A549 (cell line): ENCODE data around the gene LMX1B. TPM values are rescaled to one million over a fixed set of nuclear protein-coding genes. Genes with fewer than 3 reads are reported as not detected.

ENCODE experiments used
- ATAC-seq, 2 experiments: fragments of 200-7000 bp in 1 of 2; fragments of >200 bp in 1 of 2; cut with Nextera tagmentation in 1 of 2; cut with Tn5 transposase in 1 of 2; 3 replicates each; pipeline versions ENCODE4 v1.8.0 to v1.9.1; 2018 to 2020; ENCODE audit warnings: mild to moderate bottlenecking in 1 of 2, moderate library complexity in 1 of 2
- CTCF ChIA-PET: fragments of 300-600 bp; sonication (Branson Sonifier 250); formaldehyde crosslinking; extraction: SDS; loops from one replicate; lab custom pipeline; 2021; ENCODE audit warnings: antibody characterized with exemption, inconsistent platforms; lab: Yijun Ruan, JAX
- POLR2A ChIA-PET: fragments of 350-600 bp; formaldehyde crosslinking; extraction: SDS; loops from one replicate; lab custom pipeline; 2021; ENCODE audit warnings: antibody characterized with exemption, inconsistent platforms; lab: Yijun Ruan, JAX
- DNase-seq, 2 experiments: peaks; one replicate each; pipeline versions ENCODE4 v3.0.0 to v3.0.0-alpha.2; 2011 to 2016; ENCODE audit warnings: low read depth in 1 of 2, low spot score in 1 of 2
- FAIRE-seq: peaks from 2 replicates; lab custom pipeline; 2011; peaks lifted over from hg19 to GRCh38; lab: Jason Lieb, UNC
- H3K27ac ChIP-seq, 2 experiments: fragments of >200 bp; sonication (Bioruptor Twin); formaldehyde crosslinking; 3 replicates each; pipeline ENCODE4 v1.5.1; 2016 to 2017
- H3K4me1 ChIP-seq: fragments of >200 bp; sonication (Bioruptor Twin); formaldehyde crosslinking; 3 replicates; pipeline ENCODE4 v1.6.1; 2016
- H3K4me2 ChIP-seq: fragments of >200 bp; sonication (Bioruptor Twin); formaldehyde crosslinking; 3 replicates; pipeline ENCODE4 v1.6.1; 2016
- H3K4me3 ChIP-seq: fragments of >200 bp; sonication (Bioruptor Twin); formaldehyde crosslinking; 3 replicates; pipeline ENCODE4 v1.5.1; 2016
- H3K9me3 ChIP-seq: fragments of >200 bp; sonication (Bioruptor Twin); formaldehyde crosslinking; 3 replicates; pipeline ENCODE4 v1.6.1; 2016
- CBX2 ChIP-seq: fragments of 200-600 bp; sonication (generic); IDR thresholded peaks from 2 replicates; pipeline ENCODE4 v1.6.1; 2016; ENCODE audit warnings: low read depth, mild to moderate bottlenecking, borderline replicate concordance
- CHD4 ChIP-seq: fragments of 200-600 bp; sonication (generic); IDR thresholded peaks from 2 replicates; pipeline ENCODE4 v1.6.1; 2016; ENCODE audit warnings: antibody characterized with exemption, mild to moderate bottlenecking, borderline replicate concordance
- HDAC2 ChIP-seq: fragments of 200-600 bp; sonication (generic); IDR thresholded peaks from 2 replicates; pipeline ENCODE4 v1.6.1; 2016
- HEYL ChIP-seq: fragments of 250-450 bp; sonication (Bioruptor Pico); IDR thresholded peaks from 2 replicates; pipeline ENCODE4 v1.8.0; 2021; ENCODE audit warnings: mild to moderate bottlenecking, moderate library complexity
- HOXB5 ChIP-seq: fragments of 250-450 bp; sonication (Bioruptor Pico); IDR thresholded peaks from 2 replicates; pipeline ENCODE4 v1.5.0; 2020; ENCODE audit warnings: mild to moderate bottlenecking, moderate library complexity
- JUNB ChIP-seq: fragments of >200 bp; sonication (Bioruptor Twin); formaldehyde crosslinking; IDR thresholded peaks from 2 replicates; pipeline ENCODE4 v1.6.1; 2016
- KDM5A ChIP-seq: fragments of 200-600 bp; sonication (generic); IDR thresholded peaks from 2 replicates; pipeline ENCODE4 v1.6.1; 2016; ENCODE audit warnings: antibody characterized with exemption, mild to moderate bottlenecking
- MAZ ChIP-seq: fragments of 150-350 bp; IDR thresholded peaks from 2 replicates; pipeline ENCODE4 v1.6.1; 2014; ENCODE audit warnings: antibody characterized with exemption, low read depth, low read length, borderline replicate concordance
- NPAS2 ChIP-seq: fragments of 250-450 bp; sonication (Bioruptor Pico); IDR thresholded peaks from 2 replicates; pipeline ENCODE4 v1.8.0; 2022; ENCODE audit warnings: mild to moderate bottlenecking, moderate library complexity, borderline replicate concordance
- RFX5 ChIP-seq: fragments of 450-650 bp; IDR thresholded peaks from 2 replicates; pipeline ENCODE4 v1.7.1; 2014; ENCODE audit warnings: antibody characterized with exemption, mild to moderate bottlenecking, moderate library complexity
- TP53 ChIP-seq: fragments of 250-450 bp; sonication (Bioruptor Pico); IDR thresholded peaks from 2 replicates; pipeline ENCODE4 v1.5.0; 2021; ENCODE audit warnings: mild to moderate bottlenecking, moderate library complexity
- ZFP36 ChIP-seq: fragments of 450-650 bp; IDR thresholded peaks from 2 replicates; pipeline ENCODE4 v1.6.1; 2014; ENCODE audit warnings: borderline replicate concordance; ENCODE audit not compliant: partially characterized antibody
- ZSCAN20 ChIP-seq: fragments of 250-450 bp; sonication (Bioruptor Pico); IDR thresholded peaks from 2 replicates; pipeline ENCODE4 v1.8.0; 2022; ENCODE audit warnings: mild to moderate bottlenecking, moderate library complexity
- WGBS: methylation state at CpG from one replicate; pipeline ENCODE4 v1.1.6; 2017; ENCODE audit errors: missing lambda C conversion rate; 5-methylcytosine and 5-hydroxymethylcytosine counted together
- polyA plus RNA-seq, 4 experiments: library from polyadenylated mRNA; depleted of rRNA in 3 of 4; stranded (reverse); fragments of >200 nt; fragmentation: RNase III in 1 of 4; extraction: RNeasy Plus Mini Kit Qiagen cat#74134 plus additional on column Dnase treatment in 1 of 4; gene quantifications; 2 replicates in 3 of 4; 3 replicates in 1 of 4; pipeline ENCODE4 v1.2.3, GENCODE V29; 2011 to 2017
- TF ChIP-seq, protein P1 (sequence below): IDR thresholded peaks from 2 replicates; pipeline ENCODE4 v1.6.1; 2012; ENCODE audit warnings: low read depth, borderline replicate concordance
- TF ChIP-seq, protein P2 (sequence below): IDR thresholded peaks from 2 replicates; pipeline ENCODE4 v1.6.1; 2012
- TF ChIP-seq, protein P3 (sequence below): fragments of >200 bp; sonication (Bioruptor Twin); formaldehyde crosslinking; IDR thresholded peaks from 2 replicates; pipeline ENCODE4 v1.6.1; 2016

The LMX1B gene
- polyA plus RNA-seq, 2 of the 4 experiments (the other 2 are of a cell fraction), result 0.41 to 0.56 TPM

DNA sequence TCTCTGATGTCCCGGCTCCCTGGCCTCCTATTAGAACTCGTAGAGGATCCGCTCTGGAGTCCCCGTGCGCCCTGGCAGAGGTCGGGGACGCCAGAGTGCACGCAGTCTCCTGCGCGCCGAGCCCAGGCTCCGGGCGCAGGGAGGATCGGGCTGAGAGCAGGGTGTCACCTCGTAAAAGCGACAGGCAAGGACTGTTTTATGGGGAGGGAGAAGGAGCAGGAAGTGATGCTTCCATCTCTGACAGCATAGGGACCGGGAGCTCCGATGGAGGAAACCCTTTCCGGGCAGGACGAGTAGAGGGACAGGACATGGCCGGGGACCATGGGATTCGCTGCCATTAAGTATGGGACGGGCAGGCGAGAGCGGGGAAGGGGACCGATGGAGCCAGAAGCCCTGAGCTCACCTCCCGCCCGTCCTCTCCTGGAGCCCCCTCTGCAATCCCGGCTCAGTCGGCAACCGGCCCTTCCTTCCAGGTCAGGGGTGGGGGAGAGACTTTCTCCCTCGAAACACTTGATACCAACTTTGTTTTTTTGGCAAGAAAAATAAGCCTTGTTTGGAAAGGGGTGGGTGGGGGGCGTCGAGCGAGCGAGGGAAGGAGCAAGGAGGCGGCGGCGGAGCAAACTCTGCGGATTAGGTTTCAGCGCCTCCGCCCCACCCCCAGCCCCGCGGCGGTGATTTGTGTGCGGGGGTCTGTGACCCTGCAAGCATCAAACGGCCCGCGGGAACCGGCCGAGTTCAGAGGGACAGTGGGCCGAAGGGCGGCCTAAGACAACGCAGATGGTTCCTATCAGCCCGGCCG, 12.6 kb downstream of the LMX1B start:
- ATAC-seq (peak in 1 of 2 experiments; percentile 45; a peak in 3 of 6 replicates), FAIRE-seq (no peak)

DNA sequence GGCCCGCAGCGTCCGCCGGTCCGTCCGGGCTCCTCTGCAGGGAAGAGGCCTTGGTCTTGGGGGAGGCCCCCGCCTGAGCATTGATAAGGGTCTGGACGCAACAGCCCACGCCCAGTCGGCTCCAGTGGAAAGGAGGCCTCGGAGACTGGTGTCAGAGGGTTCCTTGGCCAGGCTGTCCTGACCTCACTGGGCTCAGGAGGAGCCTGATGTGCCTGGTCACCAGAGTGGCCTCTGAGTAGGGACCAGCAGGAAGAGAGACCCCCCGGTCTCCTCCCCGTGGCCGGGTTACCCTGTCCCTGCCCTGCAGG, 13.2 kb downstream of the LMX1B start:
- H3K4me2 ChIP-seq, result no peak overlapping the region
- no peak for FAIRE-seq
- TF ChIP-seq TP53 (CRISPR knock-in tag) (no peak), KDM5A (no peak), HOXB5 (CRISPR knock-in tag) (no peak), CHD4 (no peak), MAZ (no peak), JUNB (no peak), CBX2 (no peak)
- TF ChIP-seq, protein P1, sequence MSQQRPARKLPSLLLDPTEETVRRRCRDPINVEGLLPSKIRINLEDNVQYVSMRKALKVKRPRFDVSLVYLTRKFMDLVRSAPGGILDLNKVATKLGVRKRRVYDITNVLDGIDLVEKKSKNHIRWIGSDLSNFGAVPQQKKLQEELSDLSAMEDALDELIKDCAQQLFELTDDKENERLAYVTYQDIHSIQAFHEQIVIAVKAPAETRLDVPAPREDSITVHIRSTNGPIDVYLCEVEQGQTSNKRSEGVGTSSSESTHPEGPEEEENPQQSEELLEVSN, result no peak
- TF ChIP-seq, protein P2, sequence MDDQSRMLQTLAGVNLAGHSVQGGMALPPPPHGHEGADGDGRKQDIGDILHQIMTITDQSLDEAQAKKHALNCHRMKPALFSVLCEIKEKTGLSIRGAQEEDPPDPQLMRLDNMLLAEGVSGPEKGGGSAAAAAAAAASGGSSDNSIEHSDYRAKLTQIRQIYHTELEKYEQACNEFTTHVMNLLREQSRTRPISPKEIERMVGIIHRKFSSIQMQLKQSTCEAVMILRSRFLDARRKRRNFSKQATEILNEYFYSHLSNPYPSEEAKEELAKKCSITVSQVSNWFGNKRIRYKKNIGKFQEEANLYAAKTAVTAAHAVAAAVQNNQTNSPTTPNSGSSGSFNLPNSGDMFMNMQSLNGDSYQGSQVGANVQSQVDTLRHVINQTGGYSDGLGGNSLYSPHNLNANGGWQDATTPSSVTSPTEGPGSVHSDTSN, result no peak
- TF ChIP-seq, all 56 proteins: peak for 0
- no peak for DNase-seq
- H3K4me3 ChIP-seq, result no peak overlapping the region
- WGBS, result 90% methylated on average over 13 of the region's 14 CpGs
- H3K4me1 ChIP-seq, result peaks cover 2% of the 10 kb centered on the region; the same call in 1 of the 3 replicates
- no peaks in the 10 kb centered on the region for H3K9me3 ChIP-seq
- POLR2A ChIA-PET, result no interaction called here
- ATAC-seq, result no peak
- no peak overlapping the region for H3K27ac ChIP-seq
- CTCF ChIA-PET, result interaction anchor here (1.5 kb wide), 1 partner anchor 63 kb away, joined by 5 read pairs; no protein-coding TSS in a partner anchor

More for the DNA sequence above, 12.6 kb downstream of the LMX1B start:
- H3K4me2 ChIP-seq, result peak overlapping the region; percentile 78
- DNase-seq, result no peak
- no peaks in the 10 kb centered on the region for H3K9me3 ChIP-seq
- H3K4me3 ChIP-seq, result peak overlapping the region; percentile 42
- no peak for TF ChIP-seq HDAC2
- H3K4me1 ChIP-seq, result peaks cover 2% of the 10 kb centered on the region; the same call in 1 of the 3 replicates
- H3K27ac ChIP-seq, result peak overlapping the region in 1 of 2 experiments; percentile 47; a peak in 3 of 6 replicates
- 73% methylated on average over 56 of the region's 56 CpGs for WGBS
- CTCF ChIA-PET, result interaction anchor here (1.5 kb wide), 1 partner anchor 64 kb away, joined by 5 read pairs; no protein-coding TSS in a partner anchor
- POLR2A ChIA-PET, result no interaction called here

DNA sequence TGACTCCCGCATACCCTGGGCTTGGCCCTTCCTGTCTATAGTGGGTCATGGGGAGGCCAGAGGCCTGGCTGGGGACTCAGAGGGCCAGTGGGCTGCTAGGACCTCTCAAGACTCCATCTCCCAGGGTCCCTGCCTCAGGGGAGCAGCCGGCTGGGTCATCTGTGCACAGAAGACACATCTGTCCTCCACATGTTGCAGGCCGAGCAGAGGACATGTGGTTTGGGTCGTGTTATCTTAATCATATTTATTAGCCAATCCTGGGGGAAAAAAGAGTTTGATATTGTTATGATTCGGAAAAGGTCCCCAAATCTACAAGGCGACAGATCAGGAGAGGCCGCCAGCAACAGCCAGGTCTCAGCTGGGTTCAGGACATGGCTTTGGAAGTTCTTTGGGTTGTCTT, 14.4 kb downstream of the LMX1B start:
- POLR2A ChIA-PET, result no interaction called here
- 84% methylated on average over 7 of the region's 7 CpGs for WGBS
- TF ChIP-seq HEYL (CRISPR knock-in tag), result no peak
- no peak for TF ChIP-seq NPAS2 (CRISPR knock-in tag)
- TF ChIP-seq RFX5, result no peak
- no peak for TF ChIP-seq ZSCAN20 (CRISPR knock-in tag)
- H3K9me3 ChIP-seq, result no peaks in the 10 kb centered on the region
- no peak overlapping the region for H3K4me2 ChIP-seq
- no peak overlapping the region for H3K4me3 ChIP-seq
- FAIRE-seq, result no peak
- ATAC-seq, result no peak
- peaks cover 2% of the 10 kb centered on the region; the same call in 1 of the 3 replicates for H3K4me1 ChIP-seq
- CTCF ChIA-PET, result interaction anchor here (1.0 to 1.5 kb wide), 3 partner anchors 62 to 155 kb away, joined by 3 to 5 read pairs (median 3); no protein-coding TSS in a partner anchor
- no peak overlapping the region for H3K27ac ChIP-seq
- no peak for DNase-seq

DNA sequence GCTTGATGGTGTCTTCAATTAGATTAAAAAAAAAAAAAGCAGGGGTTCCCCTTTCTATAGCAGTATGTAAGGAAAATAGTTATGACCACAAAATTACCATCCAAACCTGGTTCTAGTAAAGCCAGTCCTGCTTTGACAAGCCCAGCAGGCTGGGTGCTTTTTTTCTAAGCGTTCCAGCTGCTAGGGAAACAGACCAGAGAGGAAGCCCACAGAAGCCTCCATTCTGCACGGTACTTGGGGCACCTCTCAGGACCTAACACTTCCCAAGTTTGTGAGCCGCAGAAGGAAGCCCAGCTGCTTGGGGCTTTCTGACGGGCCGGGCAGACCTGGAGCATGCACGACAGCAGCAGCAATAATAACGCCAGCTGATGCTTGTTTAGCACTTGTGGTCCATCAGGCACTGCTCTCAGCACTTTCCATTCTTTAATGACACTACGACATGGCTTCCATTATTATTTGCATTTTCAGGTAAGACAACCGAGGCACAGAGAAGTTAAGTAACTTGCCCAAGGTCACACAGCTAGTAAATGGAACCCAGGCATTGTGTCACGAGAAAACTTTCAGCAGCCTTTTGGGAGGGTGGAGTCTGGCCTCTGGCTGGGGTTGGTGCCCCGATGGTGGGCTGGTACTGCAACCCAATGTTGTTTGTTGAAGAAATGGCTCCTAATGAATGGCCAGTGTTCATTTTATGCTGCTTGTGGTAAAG, 15.4 kb downstream of the LMX1B start:
- CTCF ChIA-PET, result interaction anchor here (0.5 to 1.6 kb wide), 5 partner anchors 10 to 408 kb away, joined by 3 to 4 read pairs (median 3); no protein-coding TSS in a partner anchor
- 62% methylated on average over 11 of the region's 11 CpGs for WGBS
- FAIRE-seq, result no peak

More for the DNA sequence above, 15.4 kb downstream of the LMX1B start:
- no peak for ATAC-seq
- POLR2A ChIA-PET, result no interaction called here
- no peaks in the 10 kb centered on the region for H3K9me3 ChIP-seq
- no peak overlapping the region for H3K27ac ChIP-seq
- no peak overlapping the region for H3K4me3 ChIP-seq
- no peak overlapping the region for H3K4me2 ChIP-seq
- peaks cover 2% of the 10 kb centered on the region; the same call in 1 of the 3 replicates for H3K4me1 ChIP-seq
- no peak for DNase-seq
- TF ChIP-seq ZFP36, result peak; percentile 26
- TF ChIP-seq, protein P3, sequence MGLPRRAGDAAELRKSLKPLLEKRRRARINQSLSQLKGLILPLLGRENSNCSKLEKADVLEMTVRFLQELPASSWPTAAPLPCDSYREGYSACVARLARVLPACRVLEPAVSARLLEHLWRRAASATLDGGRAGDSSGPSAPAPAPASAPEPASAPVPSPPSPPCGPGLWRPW, result no peak
